ENCODE measurements around the gene AHI1.

DNA sequence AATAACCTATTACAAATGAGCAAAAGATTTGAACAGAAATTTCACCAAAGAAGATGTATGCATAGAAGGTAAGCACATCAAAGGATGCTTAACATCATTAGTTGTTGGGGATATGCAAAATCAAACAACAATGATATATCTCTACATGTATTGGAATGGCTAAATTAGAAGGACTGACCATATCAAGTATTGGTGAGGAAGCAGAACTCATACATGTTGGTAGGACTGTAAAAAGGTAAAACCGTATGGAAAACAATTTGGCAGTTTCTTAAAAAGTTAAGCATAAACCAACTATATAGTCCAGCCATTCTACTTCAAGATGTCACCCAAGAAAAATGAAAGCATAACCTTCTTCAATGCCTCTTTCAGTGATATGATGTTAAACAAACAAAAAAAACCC is 202.5 kb downstream of the AHI1 start:
- no peak for TF ChIP-seq CTCF (IDR thresholded peaks at IDR 0.05)
- TF ChIP-seq EZH2 (IDR thresholded peaks at IDR 0.05; ENCODE audit: borderline replicate concordance, insufficient read depth, low read depth, low read length, poor library complexity, severe bottlenecking): no peak

Data from B cell (primary cell).